ENCODE data around the gene KCNIP1. TPM values are rescaled to one million over a fixed set of nuclear protein-coding genes. Genes with fewer than 3 reads are reported as not detected.

KCNIP1 gene
- polyA plus RNA-seq, 1 of the 3 experiments (the other 2 are of a cell fraction), result 1.3 TPM

- no peaks in the 10 kb centered on the region for H3K9me2 ChIP-seq
Measured at GRCh38 chr5:170591054-170591453, 87.2 kb downstream of the KCNIP1 start.

GRCh38 chr5:170596482-170597044 is 92.7 kb downstream of the KCNIP1 start:
- Histone ChIP-seq H3K27ac (ENCODE audit: low read depth in 2 of 2, low read length in 1 of 2) (peak overlapping the region; percentile 71 to 86; a peak in 3 of 4 replicates), H3K4me3 (ENCODE audit: low read depth in 2 of 2, low read length in 1 of 2) (peak overlapping the region in 1 of 2 experiments; percentile 52; a peak in 2 of 4 replicates), H4K20me1 (ENCODE audit: insufficient read depth) (no peaks in the 10 kb centered on the region), H3K4me1 (ENCODE audit: control insufficient read depth in 1 of 2, insufficient read depth in 2 of 2, low read depth in 1 of 2, low read length in 1 of 2) (peaks cover 14 to 37% of the 10 kb centered on the region in 2 experiments; a peak in 3 of 4 replicates), H3K9ac (peak overlapping the region; percentile 41; the same call in 1 of the 2 replicates), H3K4me2 (peak overlapping the region; percentile 90), H3K27me3 (ENCODE audit: insufficient read depth) (no peaks in the 10 kb centered on the region), H2AFZ (ENCODE audit: low read depth) (no peak overlapping the region), H3K9me3 (no peaks in the 10 kb centered on the region), H3K9me2 (no peaks in the 10 kb centered on the region), H3F3A (replicated peaks; ENCODE audit: insufficient read depth) (peaks cover 6% of the 10 kb centered on the region), H3K79me2 (ENCODE audit: insufficient read depth) (no peaks in the 10 kb centered on the region), H3K36me3 (replicated peaks in 1 of 2; ENCODE audit: control insufficient read depth in 1 of 2, insufficient read depth in 2 of 2, low read length in 1 of 2) (no peaks in the 10 kb centered on the region)
- DNase-seq, result peak; percentile 67
- WGBS (ENCODE audit: low lambda C conversion rate), result 63% methylated on average over 3 of the region's 4 CpGs
- POLR2A ChIA-PET, result interaction anchor here (0.6 to 1.2 kb wide), 2 partner anchors 11 to 712 kb away, joined by 3 read pairs; partner anchors contain the start of gene TLX3
- CTCF ChIA-PET, result interaction anchor here (0.7 to 27.0 kb wide), 7 partner anchors 11 to 371 kb away, joined by 3 to 614 read pairs (median 6); no protein-coding TSS in a partner anchor
- no peak for TF ChIP-seq FOSL2 (IDR thresholded peaks at IDR 0.05; ENCODE audit: borderline replicate concordance, low read depth)
- no peak for TF ChIP-seq CTCF (IDR thresholded peaks at IDR 0.05)
- peak; percentile 37; the same call in 1 of the 2 replicates for TF ChIP-seq RCOR1 (IDR thresholded peaks at IDR 0.05; ENCODE audit: low read length)
- TF ChIP-seq GATA2 (CRISPR knock-in tag; IDR thresholded peaks at IDR 0.05), result peak; percentile 65; the same call in 1 of the 2 replicates
- TF ChIP-seq TEAD4 (IDR thresholded peaks at IDR 0.05; ENCODE audit: borderline replicate concordance, insufficient read depth), result no peak
- TF ChIP-seq IRF3 (IDR thresholded peaks at IDR 0.05; ENCODE audit: low read depth, low read length), result no peak
- peak in 1 of 2 experiments; percentile 29; a peak in 1 of 4 replicates for TF ChIP-seq EP300 (IDR thresholded peaks at IDR 0.05; ENCODE audit: borderline replicate concordance in 1 of 2, low read depth in 1 of 2, low read length in 1 of 2)
- no peak for TF ChIP-seq RXRA (IDR thresholded peaks at IDR 0.05; ENCODE audit: borderline replicate concordance, low read depth)
- TF ChIP-seq RAD21 (IDR thresholded peaks at IDR 0.05; ENCODE audit: low read length), result no peak

More at GRCh38 chr5:170591054-170591453, 87.2 kb downstream of the KCNIP1 start:
- Histone ChIP-seq H3K9ac (no peak overlapping the region), H3K27me3 (ENCODE audit: insufficient read depth) (no peaks in the 10 kb centered on the region), H3K27ac (ENCODE audit: low read depth in 2 of 2, low read length in 1 of 2) (no peak overlapping the region), H4K20me1 (ENCODE audit: insufficient read depth) (no peaks in the 10 kb centered on the region), H3K4me2 (no peak overlapping the region), H2AFZ (ENCODE audit: low read depth) (no peak overlapping the region), H3F3A (replicated peaks; ENCODE audit: insufficient read depth) (no peaks in the 10 kb centered on the region), H3K9me3 (no peaks in the 10 kb centered on the region), H3K79me2 (ENCODE audit: insufficient read depth) (no peaks in the 10 kb centered on the region), H3K4me3 (ENCODE audit: low read depth in 2 of 2, low read length in 1 of 2) (no peak overlapping the region), H3K4me1 (ENCODE audit: control insufficient read depth in 1 of 2, insufficient read depth in 2 of 2, low read depth in 1 of 2, low read length in 1 of 2) (peaks cover 0 to under 1% of the 10 kb centered on the region in 2 experiments; a peak in 1 of 4 replicates), H3K36me3 (replicated peaks in 1 of 2; ENCODE audit: control insufficient read depth in 1 of 2, insufficient read depth in 2 of 2, low read length in 1 of 2) (no peaks in the 10 kb centered on the region)
- no peak for DNase-seq
- 50% methylated on average over 5 of the region's 5 CpGs for WGBS (ENCODE audit: low lambda C conversion rate)
- TF ChIP-seq REST (IDR thresholded peaks at IDR 0.05; ENCODE audit: low read depth, low read length) (peak; percentile 84), TCF12 (IDR thresholded peaks at IDR 0.05) (no peak)
- ChIA-PET CTCF (interaction anchor here (1.2 to 27.0 kb wide), 3 partner anchors 10 to 37 kb away, joined by 3 to 614 read pairs (median 3); no protein-coding TSS in a partner anchor), POLR2A (no interaction called here)

Measured in SK-N-SH (cell line).